ENCODE results near the gene DCDC2B.

The DCDC2B gene

DNA sequence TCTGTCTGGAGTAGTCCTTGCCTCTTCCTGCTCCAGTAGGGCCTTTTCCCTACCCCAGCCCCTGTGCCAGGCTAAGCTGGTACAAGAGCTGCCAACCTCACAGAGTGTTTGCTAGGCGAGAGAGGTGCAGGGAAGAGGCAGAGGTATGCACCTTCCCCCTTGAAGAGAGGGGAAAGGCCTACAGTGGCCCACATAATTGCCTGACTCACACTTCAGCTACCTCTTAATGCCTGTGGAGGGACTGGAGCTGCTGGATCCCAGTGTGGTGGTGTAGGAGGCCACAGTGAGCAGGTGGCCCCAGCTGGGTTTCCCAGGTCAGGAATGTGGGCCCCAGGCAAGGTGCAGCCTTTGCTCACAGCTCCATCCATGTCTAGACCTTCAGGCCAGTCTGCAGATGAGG, 11.8 kb upstream of the DCDC2B start:
- no peak for DNase-seq

- DNase-seq, result no peak
Observed at GRCh38 chr1:32197837-32198236, 11.1 kb upstream of the DCDC2B start.

DNA sequence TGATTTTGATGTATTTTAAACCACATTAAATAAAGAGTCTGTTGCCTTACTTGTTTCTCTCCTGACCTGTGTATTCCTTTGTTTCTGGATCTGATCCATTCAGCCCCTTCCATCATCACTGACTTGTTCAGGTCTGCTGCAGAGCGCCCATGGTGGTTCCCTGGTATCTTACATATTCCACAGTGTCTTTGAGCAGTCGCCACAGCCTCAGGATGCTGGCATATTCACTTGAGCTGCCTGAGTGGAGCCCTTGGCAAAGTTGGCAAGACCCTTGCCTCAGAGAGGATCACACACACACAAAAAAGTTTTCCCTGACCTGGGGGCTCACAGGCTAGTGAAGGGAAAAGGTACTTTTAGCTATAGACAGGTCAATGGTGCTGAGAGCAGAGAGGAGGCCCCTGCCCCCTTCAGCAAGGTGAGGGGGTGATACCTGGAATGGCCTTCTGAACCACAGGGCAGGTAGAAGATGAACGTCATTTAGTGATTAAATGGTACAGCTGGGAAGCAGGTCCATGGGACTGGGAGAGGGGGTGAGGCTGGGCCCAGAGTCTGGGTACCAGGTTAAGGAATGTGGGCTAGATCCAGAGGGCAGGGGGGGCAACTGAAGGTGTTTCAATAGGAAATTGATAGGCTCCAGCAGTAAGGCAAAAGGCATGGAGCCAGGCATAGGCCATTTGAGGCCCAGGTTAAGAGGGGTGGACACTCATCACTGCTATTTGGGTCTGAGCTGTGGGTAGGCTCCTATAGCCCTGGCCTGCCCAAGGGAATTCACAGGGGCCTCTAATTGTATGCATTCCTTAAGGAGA, 10.4 kb upstream of the DCDC2B start:
- no peak for DNase-seq

DNA sequence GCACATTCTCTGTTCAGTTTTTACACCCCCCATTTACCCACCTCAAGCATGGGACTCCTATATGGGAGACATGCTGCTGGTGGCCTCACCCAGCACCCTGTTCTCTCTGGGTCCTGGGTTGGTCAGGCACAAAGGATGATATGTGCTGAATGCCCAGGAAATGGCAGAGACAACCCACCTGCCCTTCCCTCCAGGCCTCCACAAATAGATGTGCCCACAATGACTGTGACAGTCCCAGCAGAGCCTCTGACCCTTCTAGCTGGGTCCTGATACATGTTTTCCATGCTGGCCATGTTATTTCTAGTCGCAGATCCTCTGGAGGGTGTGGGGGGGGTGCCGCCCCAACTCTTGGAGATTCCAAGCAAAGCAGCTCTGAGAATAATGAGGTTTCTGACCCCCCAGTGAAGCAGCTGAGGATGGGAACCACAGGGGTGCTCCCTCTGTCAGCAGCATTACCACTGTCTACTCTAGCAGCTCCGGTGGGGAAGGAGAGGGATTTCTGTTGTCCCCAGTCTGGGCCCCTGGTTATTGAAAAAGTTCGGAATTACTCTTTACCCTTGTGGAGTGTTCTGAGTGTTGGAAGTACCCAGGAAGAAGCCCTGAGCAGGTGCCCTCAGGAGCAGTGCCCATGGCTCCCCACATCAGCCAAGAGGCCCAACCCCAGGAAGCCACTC, 9.7 kb upstream of the DCDC2B start:
- DNase-seq, result no peak

DNA sequence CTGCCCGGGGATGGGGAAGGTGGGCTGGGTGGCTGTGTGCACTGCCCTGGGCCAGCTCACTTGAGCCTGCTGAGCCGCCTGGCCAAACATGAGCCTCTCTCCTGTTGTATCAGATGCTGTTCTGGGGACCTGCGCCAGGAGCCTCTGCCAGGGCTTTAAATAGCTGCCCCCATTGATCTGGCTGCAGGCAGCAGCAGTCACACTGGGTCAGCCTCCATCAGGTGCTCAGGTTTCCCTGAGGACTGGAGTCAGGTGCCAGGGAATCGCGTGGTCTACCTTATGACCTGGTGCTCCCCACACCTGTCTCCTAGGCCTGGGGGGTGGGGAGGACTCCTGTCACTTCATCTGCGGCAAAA, 9.2 kb upstream of the DCDC2B start:
- DNase-seq, result no peak

- peak; percentile 44 to 46 for DNase-seq
Observed at GRCh38 chr1:32200226-32201010, 8.5 kb upstream of the DCDC2B start, which contains the start of gene CCDC28B. TSS of gene CCDC28B (plus strand) at chr1:32200595. CDS start at chr1:32201936, 1,341 bp downstream.

DNA sequence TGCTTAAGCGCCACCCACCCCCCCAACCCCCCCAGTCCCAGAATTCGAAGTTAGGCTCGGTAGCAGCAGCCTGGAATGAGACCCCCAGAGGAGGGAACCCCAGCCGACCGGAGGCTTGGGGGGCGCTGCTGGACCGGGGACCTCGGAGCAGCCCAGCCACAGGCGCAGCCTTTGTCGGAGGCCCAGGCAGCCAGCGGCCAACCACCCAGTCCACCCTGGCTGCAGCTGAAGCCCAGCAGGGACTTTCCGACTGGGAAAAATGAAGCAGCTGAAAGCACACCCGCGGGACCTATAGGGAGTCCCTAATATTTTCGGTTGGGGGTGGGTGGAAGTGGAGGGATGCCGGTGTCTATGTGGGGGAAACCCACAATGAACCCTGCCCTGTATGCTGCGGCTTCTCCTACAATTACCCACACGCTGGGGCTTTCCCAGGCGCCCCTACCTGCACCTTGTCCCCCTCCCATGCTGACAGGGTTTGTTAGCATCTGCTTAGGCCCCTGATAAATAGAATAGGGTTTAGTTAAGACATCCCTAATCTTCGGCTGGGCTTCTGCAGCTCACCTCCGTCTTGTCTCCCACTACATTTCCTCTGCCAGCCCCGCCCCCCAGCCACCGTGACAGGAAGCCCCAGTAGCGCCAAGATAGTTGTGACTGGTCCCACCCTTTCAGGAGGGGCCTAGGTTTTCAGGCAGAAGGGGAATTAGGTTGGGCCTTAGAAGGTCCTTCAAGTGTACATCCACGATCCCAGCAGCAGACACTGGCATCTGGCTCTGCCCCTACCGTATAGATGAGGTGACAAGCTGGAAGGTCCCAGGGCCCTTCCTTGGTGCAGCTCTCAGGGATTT, 7.7 kb upstream of the DCDC2B start:
- peak; percentile 72 to 73 for DNase-seq

DNA sequence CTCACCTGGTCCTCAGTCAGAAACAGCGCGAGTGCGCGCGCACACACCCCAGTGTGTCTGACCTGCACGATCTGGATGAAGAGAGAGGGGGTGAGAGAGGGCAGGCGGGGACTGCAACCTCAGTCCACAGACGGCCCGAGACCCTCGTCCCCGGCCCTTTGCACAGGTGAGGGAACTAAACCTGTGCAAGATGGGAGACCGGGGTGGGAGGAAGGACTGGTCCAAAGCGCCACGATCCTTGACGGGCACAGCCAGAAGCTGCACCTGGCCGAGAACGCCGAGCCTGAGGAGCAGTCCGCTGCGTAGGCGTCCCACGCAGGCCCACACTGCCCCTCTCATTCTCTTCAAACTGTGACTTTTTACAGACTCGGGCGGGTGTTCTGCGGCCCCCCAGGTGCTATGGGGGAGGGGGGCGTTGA, 3.9 kb upstream of the DCDC2B start:
- DNase-seq, result no peak

DNA sequence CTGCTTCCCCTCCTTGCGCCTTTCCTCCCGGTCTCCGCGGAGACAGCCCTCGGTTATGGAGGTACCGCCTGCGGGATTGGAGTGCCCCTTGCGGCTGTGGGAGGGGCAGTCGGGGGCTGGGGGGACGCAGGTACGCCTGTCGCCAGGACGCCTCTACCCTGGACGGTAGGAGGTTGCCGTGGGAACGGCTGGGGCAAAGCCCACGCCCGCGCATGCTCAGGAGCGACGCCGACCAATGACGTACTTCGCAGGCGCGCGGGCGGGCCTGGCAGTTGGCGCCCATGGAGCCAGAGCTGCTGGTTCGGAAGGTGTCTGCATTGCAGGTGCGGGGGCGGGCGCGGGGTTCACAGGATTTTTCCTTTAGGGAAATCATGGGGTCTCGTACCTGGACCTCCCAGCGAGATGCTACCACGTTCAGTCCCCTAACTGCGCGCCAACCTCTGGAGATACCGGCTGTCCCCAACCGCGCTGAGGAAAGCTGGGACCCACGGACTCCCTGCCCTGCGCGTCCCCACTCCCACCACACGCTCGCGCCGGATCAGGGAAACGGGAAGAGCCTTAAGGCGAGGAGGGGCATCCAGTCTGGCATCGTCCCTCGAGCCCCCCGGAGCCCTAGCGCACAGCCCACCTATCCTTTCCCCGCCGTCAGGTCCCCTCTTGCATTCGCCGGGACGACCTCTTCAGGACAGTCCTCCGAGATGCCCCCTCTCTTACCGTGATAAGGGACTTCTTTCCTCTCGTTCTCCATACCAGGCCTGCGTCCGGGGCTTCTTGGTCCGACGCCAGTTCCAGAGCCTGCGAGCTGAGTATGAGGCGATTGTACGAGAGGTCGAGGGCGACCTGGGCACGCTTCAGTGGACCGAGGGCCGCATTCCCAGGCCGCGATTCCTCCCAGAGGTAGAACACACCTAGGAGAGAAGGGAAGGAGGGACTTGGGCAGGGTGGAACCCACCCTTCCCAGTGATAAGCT, 3.2 kb upstream of the DCDC2B start, which contains the start of gene IQCC:
IQCC (plus strand) TSS at position 271 of the 970 bp plus-strand sequence; CDS start at position 282, 11 bp downstream.
- DNase-seq, result peak; percentile 82 to 85

GRCh38 chr1:32208469-32208868, 420 bp upstream of the DCDC2B start:
- DNase-seq, result no peak

GRCh38 chr1:32215629-32216480, 7.0 kb downstream of the DCDC2B start:
- DNase-seq, result peak; percentile 54

GRCh38 chr1:32216566-32216965, 7.7 kb downstream of the DCDC2B start:
- DNase-seq, result no peak

GRCh38 chr1:32219022-32219421, 10.1 kb downstream of the DCDC2B start:
- no peak for DNase-seq

DNA sequence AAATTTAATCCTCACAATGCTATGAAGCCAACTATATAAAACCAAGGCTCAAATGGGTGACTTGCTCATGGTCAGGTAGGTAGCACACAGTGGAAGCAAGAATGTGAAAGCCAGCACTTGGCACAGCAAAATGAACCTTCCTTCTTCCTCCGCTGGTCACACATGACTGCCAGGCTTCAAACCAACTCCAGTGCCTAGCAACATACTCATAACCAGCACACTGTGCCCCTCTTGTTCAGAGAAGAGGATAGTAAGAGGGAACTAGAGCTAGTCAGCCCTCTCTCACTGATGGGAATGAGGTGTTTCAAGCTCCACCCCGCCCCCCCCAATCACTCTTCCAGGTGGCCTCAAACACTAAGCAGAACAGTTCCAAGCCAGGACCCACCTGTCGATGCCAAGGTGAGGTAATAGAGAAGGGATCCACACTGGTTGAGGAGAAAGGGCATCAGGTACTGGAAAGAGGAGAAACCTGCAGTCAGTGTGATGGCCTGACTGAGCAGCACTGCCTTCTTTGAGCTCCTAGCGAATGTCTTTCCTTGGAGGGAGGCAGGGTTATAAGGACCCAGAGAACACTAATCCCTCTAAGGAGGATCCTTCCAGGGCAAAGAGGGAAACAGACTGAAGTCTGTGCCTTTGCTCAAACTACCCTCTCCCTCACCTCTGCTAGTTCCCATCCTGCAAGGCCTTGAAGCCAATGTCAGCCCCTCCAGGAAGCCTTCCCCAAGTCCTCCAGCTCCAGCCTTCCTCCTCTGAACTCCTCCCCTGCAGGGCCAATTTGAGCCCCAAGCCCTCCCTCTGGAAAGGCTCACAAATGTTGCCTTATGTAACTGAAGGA, 12.1 kb downstream of the DCDC2B start:
- no peak for DNase-seq

GRCh38 chr1:32221581-32221979, 12.7 kb downstream of the DCDC2B start:
- DNase-seq, result no peak

- DNase-seq, result peak; percentile 84 to 93
Observed at GRCh38 chr1:32221980-32222755, 13.3 kb downstream of the DCDC2B start, which contains the start of the genes EIF3I and TMEM234. TSS of gene EIF3I (plus strand) at chr1:32222407. CDS start at chr1:32222442, 35 bp downstream. TSS of gene TMEM234 (minus strand) at chr1:32222353. CDS start at chr1:32222322, 31 bp downstream.

DNA sequence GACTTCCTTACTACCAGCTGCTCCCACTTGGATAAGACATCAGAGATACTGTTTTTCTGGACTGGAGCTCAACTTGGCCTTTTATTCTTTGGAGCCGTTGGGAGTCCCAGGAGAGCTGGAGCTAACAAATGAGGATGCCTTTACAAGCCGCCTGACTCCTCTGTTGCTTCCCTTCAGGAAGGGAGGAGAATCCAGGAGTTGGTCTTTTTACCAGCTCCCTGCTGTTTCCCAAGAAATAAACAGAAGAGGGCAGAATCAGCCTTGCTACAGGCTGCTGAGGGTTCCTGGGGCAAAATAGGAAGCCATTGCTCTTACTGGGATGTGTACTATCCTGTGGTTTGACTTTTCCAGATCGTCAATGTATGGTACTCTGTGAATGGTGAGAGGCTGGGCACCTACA, 14.8 kb downstream of the DCDC2B start:
- DNase-seq, result no peak

DNA sequence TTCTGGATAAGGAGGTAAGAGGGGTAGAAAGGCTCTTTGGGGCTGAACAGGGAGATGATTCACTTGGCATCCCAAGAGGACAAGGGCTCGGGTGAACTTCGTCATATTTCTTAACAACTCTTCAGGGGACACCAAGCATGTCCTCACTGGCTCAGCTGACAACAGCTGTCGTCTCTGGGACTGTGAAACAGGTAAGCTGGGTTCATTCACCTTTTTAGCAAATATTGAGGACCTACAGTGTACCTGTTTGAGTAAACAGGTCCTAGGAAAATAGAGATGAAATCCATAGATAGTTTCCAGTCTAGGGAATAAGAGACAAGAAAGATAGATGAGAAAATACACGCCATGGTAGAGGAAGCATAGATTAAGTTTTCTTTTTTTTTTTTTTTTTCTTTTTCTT, 15.4 kb downstream of the DCDC2B start:
- DNase-seq, result no peak

All from stimulated activated CD4-positive, alpha-beta T cell treated with anti-CD3 and anti-CD28 coated beads, Interleukin-4, amount 100 ng/mL, for 4 hours (primary cell).